ENCODE results near the gene SYNE2. TPM values are rescaled to one million over a fixed set of nuclear protein-coding genes. Genes with fewer than 3 reads are reported as not detected.

SYNE2 gene
- total RNA-seq, 1 donor from 2014 or later, result 5.7 TPM

GRCh38 chr14:63928744-63929174 is 76.0 kb downstream of the SYNE2 start:
- H3K9me3 ChIP-seq (ENCODE audit: insufficient read depth, low read depth, low read length), result no peaks in the 10 kb centered on the region
- DNase-seq (ENCODE audit: low read depth) (peak; percentile 4), FAIRE-seq (no peak)
- no peaks in the 10 kb centered on the region for H3K4me1 ChIP-seq (ENCODE audit: insufficient read depth, low read length)
- no peak overlapping the region for H3K9ac ChIP-seq (ENCODE audit: low read length)
- H3K27me3 ChIP-seq (ENCODE audit: insufficient read depth, low read length), result no peaks in the 10 kb centered on the region
- no peak overlapping the region for H3K4me2 ChIP-seq (ENCODE audit: low read length)
- TF ChIP-seq CTCF (IDR thresholded peaks at IDR 0.05; ENCODE audit: insufficient read depth, low read depth, low read length), result no peak
- TF ChIP-seq EZH2 (IDR thresholded peaks at IDR 0.05; ENCODE audit: insufficient read depth, low read length), result no peak
- no peak overlapping the region for H3K4me3 ChIP-seq (ENCODE audit: insufficient read depth, low read depth, low read length)
- no peaks in the 10 kb centered on the region for H3K36me3 Mint-ChIP-seq (ENCODE audit: low read depth, unreplicated experiment)
- no peaks in the 10 kb centered on the region for H4K20me1 ChIP-seq (ENCODE audit: insufficient read depth, low read length)
- H3K36me3 ChIP-seq (ENCODE audit: insufficient read depth, low read length), result no peaks in the 10 kb centered on the region
- H3K79me2 ChIP-seq (ENCODE audit: insufficient read depth, low read length), result no peaks in the 10 kb centered on the region
- no peaks in the 10 kb centered on the region for H3K4me1 Mint-ChIP-seq (ENCODE audit: low read depth, unreplicated experiment)
- H2AFZ ChIP-seq (ENCODE audit: low read depth, low read length), result no peak overlapping the region
- no peaks in the 10 kb centered on the region for H3K9me3 Mint-ChIP-seq (ENCODE audit: unreplicated experiment)
- H3K27me3 Mint-ChIP-seq (ENCODE audit: low read depth, unreplicated experiment), result no peaks in the 10 kb centered on the region
- no peak overlapping the region for H3K4me3 Mint-ChIP-seq (ENCODE audit: unreplicated experiment)
- H3K27ac Mint-ChIP-seq (ENCODE audit: unreplicated experiment), result no peak overlapping the region
- no peak overlapping the region for H3K27ac ChIP-seq (ENCODE audit: low read depth, low read length)

- no peaks in the 10 kb centered on the region for H3K36me3 ChIP-seq (ENCODE audit: insufficient read depth, low read length)
- Mint-ChIP-seq H3K27me3 (ENCODE audit: low read depth, unreplicated experiment) (no peaks in the 10 kb centered on the region), H3K27ac (ENCODE audit: unreplicated experiment) (no peak overlapping the region), H3K36me3 (ENCODE audit: low read depth, unreplicated experiment) (no peaks in the 10 kb centered on the region), H3K4me3 (ENCODE audit: unreplicated experiment) (no peak overlapping the region), H3K9me3 (ENCODE audit: unreplicated experiment) (no peaks in the 10 kb centered on the region), H3K4me1 (ENCODE audit: low read depth, unreplicated experiment) (no peaks in the 10 kb centered on the region)
- TF ChIP-seq CTCF (IDR thresholded peaks at IDR 0.05; ENCODE audit: insufficient read depth, low read depth, low read length) (no peak), EZH2 (IDR thresholded peaks at IDR 0.05; ENCODE audit: insufficient read depth, low read length) (no peak)
- no peaks in the 10 kb centered on the region for H3K79me2 ChIP-seq (ENCODE audit: insufficient read depth, low read length)
- H3K4me1 ChIP-seq (ENCODE audit: insufficient read depth, low read length), result no peaks in the 10 kb centered on the region
- H3K9me3 ChIP-seq (ENCODE audit: insufficient read depth, low read depth, low read length), result no peaks in the 10 kb centered on the region
- H4K20me1 ChIP-seq (ENCODE audit: insufficient read depth, low read length), result no peaks in the 10 kb centered on the region
- no peaks in the 10 kb centered on the region for H3K27me3 ChIP-seq (ENCODE audit: insufficient read depth, low read length)
- no peak overlapping the region for H3K27ac ChIP-seq (ENCODE audit: low read depth, low read length)
- FAIRE-seq (no peak), DNase-seq (ENCODE audit: low read depth) (no peak)
- peak overlapping the region; percentile 47 for H3K9ac ChIP-seq (ENCODE audit: low read length)
- H3K4me3 ChIP-seq (ENCODE audit: insufficient read depth, low read depth, low read length), result no peak overlapping the region
- peak overlapping the region; percentile 40 for H2AFZ ChIP-seq (ENCODE audit: low read depth, low read length)
- peak overlapping the region; percentile 75 for H3K4me2 ChIP-seq (ENCODE audit: low read length)
Measured at GRCh38 chr14:63933110-63933509, 80.3 kb downstream of the SYNE2 start.

- Histone ChIP-seq H3K4me2 (ENCODE audit: low read length) (no peak overlapping the region), H3K9ac (ENCODE audit: low read length) (no peak overlapping the region), H3K79me2 (ENCODE audit: insufficient read depth, low read length) (no peaks in the 10 kb centered on the region), H2AFZ (ENCODE audit: low read depth, low read length) (no peak overlapping the region), H3K9me3 (ENCODE audit: insufficient read depth, low read depth, low read length) (no peaks in the 10 kb centered on the region), H3K27me3 (ENCODE audit: insufficient read depth, low read length) (no peaks in the 10 kb centered on the region), H3K36me3 (ENCODE audit: insufficient read depth, low read length) (no peaks in the 10 kb centered on the region), H3K4me3 (ENCODE audit: insufficient read depth, low read depth, low read length) (no peak overlapping the region), H4K20me1 (ENCODE audit: insufficient read depth, low read length) (no peaks in the 10 kb centered on the region), H3K27ac (ENCODE audit: low read depth, low read length) (no peak overlapping the region), H3K4me1 (ENCODE audit: insufficient read depth, low read length) (no peaks in the 10 kb centered on the region)
- DNase-seq (ENCODE audit: low read depth), result no peak
- H3K27me3 Mint-ChIP-seq (ENCODE audit: low read depth, unreplicated experiment), result no peaks in the 10 kb centered on the region
- no peak overlapping the region for H3K27ac Mint-ChIP-seq (ENCODE audit: unreplicated experiment)
- H3K9me3 Mint-ChIP-seq (ENCODE audit: unreplicated experiment), result no peaks in the 10 kb centered on the region
- no peak overlapping the region for H3K4me3 Mint-ChIP-seq (ENCODE audit: unreplicated experiment)
- TF ChIP-seq CTCF (IDR thresholded peaks at IDR 0.05; ENCODE audit: insufficient read depth, low read depth, low read length), result no peak
- no peak for TF ChIP-seq EZH2 (IDR thresholded peaks at IDR 0.05; ENCODE audit: insufficient read depth, low read length)
- H3K4me1 Mint-ChIP-seq (ENCODE audit: low read depth, unreplicated experiment), result no peaks in the 10 kb centered on the region
- no peak for FAIRE-seq
- no peaks in the 10 kb centered on the region for H3K36me3 Mint-ChIP-seq (ENCODE audit: low read depth, unreplicated experiment)
Measured at GRCh38 chr14:63933711-63934110, 80.9 kb downstream of the SYNE2 start.

Measured in astrocyte (in vitro differentiated cells and primary cell).